GM23338 (cell line): ENCODE measurements around the gene SLC66A3. TPM values are rescaled to one million over a fixed set of nuclear protein-coding genes. Genes with fewer than 3 reads are reported as not detected.

Experiments used
- ATAC-seq: fragments of 200-7000 bp; cut with Tn5 transposase; 3 replicates; pipeline ENCODE4 v1.9.1; 2020
- DNase-seq: peaks from one replicate; pipeline ENCODE4 v3.0.0-alpha.2; 2015; ENCODE audit warnings: low spot score
- H2AFZ ChIP-seq: fragments of 200-600 bp; sonication (generic); 2 replicates; pipeline ENCODE4 v1.8.0; 2016; ENCODE audit warnings: antibody characterized with exemption, mild to moderate bottlenecking, moderate library complexity
- H3F3A ChIP-seq: fragments of 200-600 bp; sonication (generic); replicated peaks from 2 replicates; pipeline ENCODE4 v1.8.0; 2017; ENCODE audit warnings: antibody characterized with exemption, mixed run types, low read depth
- H3K27ac ChIP-seq: fragments of 200-600 bp; sonication (generic); 2 replicates; pipeline ENCODE4 v1.6.1; 2016; ENCODE audit warnings: low read depth
- H3K27me3 ChIP-seq: fragments of 200-600 bp; sonication (generic); 2 replicates; pipeline ENCODE4 v1.8.0; 2016; ENCODE audit warnings: mild to moderate bottlenecking, mixed run types, moderate library complexity; ENCODE audit not compliant: insufficient read depth
- H3K36me3 ChIP-seq: fragments of 200-600 bp; sonication (generic); 2 replicates; pipeline ENCODE4 v1.8.0; 2016; ENCODE audit warnings: mild to moderate bottlenecking; ENCODE audit not compliant: insufficient read depth
- H3K4me1 ChIP-seq: fragments of 200-600 bp; sonication (generic); 2 replicates; pipeline ENCODE4 v1.8.0; 2016; ENCODE audit warnings: mild to moderate bottlenecking, moderate library complexity; ENCODE audit not compliant: insufficient read depth
- H3K4me2 ChIP-seq: fragments of 200-600 bp; sonication (generic); 2 replicates; pipeline ENCODE4 v1.7.1; 2017; ENCODE audit warnings: mixed run types
- H3K4me3 ChIP-seq: fragments of 200-600 bp; sonication (generic); 2 replicates; pipeline ENCODE4 v1.6.1; 2016; ENCODE audit warnings: mixed run types
- H3K79me2 ChIP-seq: fragments of 200-600 bp; sonication (generic); replicated peaks from 2 replicates; pipeline ENCODE4 v1.8.0; 2017; ENCODE audit warnings: mild to moderate bottlenecking; ENCODE audit not compliant: insufficient read depth
- H3K9me2 ChIP-seq: fragments of 200-600 bp; sonication (generic); 2 replicates; pipeline ENCODE4 v1.8.0; 2017; ENCODE audit not compliant: insufficient read depth
- H4K20me1 ChIP-seq: fragments of 200-600 bp; sonication (generic); replicated peaks from 2 replicates; pipeline ENCODE4 v1.8.0; 2017; ENCODE audit warnings: mild to moderate bottlenecking; ENCODE audit not compliant: insufficient read depth
- H3K27ac Mint-ChIP-seq: 2 replicates; pipeline ENCODE4 v1.8.0; 2020; ENCODE audit warnings: inconsistent platforms, mild to moderate bottlenecking, moderate library complexity, mixed read lengths
- H3K27me3 Mint-ChIP-seq: 3 replicates; pipeline ENCODE4 v1.8.0; 2022; ENCODE audit warnings: low read depth, mild to moderate bottlenecking, moderate library complexity, mixed read lengths, inconsistent platforms; ENCODE audit not compliant: insufficient read depth, poor library complexity
- H3K36me3 Mint-ChIP-seq: 3 replicates; pipeline ENCODE4 v1.8.0; 2021; ENCODE audit warnings: low read depth, mild to moderate bottlenecking, inconsistent platforms, moderate library complexity, mixed read lengths
- H3K4me1 Mint-ChIP-seq: 3 replicates; pipeline ENCODE4 v1.8.0; 2020; ENCODE audit warnings: mild to moderate bottlenecking, inconsistent platforms, mixed read lengths
- H3K4me3 Mint-ChIP-seq: 3 replicates; pipeline ENCODE4 v1.8.0; 2021; ENCODE audit warnings: moderate library complexity, mild to moderate bottlenecking, inconsistent platforms, mixed read lengths
- H3K9me3 Mint-ChIP-seq: 3 replicates; pipeline ENCODE4 v1.8.0; 2020; ENCODE audit warnings: moderate library complexity, mild to moderate bottlenecking, inconsistent platforms, mixed read lengths
- JUNB ChIP-seq: IDR thresholded peaks from one replicate; pipeline ENCODE4 v1.6.1; 2016; ENCODE audit warnings: antibody characterized with exemption; ENCODE audit not compliant: unreplicated experiment
- POLR2AphosphoS5 ChIP-seq: IDR thresholded peaks from 2 replicates; pipeline ENCODE4 v1.6.1; 2016; ENCODE audit warnings: antibody characterized with exemption, low read depth
- ZNF331 ChIP-seq: fragments of 250-450 bp; sonication (Bioruptor Pico); IDR thresholded peaks from 2 replicates; pipeline ENCODE4 v1.5.0; 2020; ENCODE audit warnings: low read depth, mild to moderate bottlenecking, moderate library complexity
- polyA plus RNA-seq: library from polyadenylated mRNA; unstranded; fragments of >200 nt; fragmentation: Nextera tagmentation; extraction: Ambion mirVana; gene quantifications from 2 replicates; pipeline ENCODE4 v1.2.1, GENCODE V29; 2016
- total RNA-seq: library from RNA; depleted of rRNA; stranded (reverse); fragments of >200 nt; shearing (Covaris generic); gene quantifications from 2 replicates; pipeline ENCODE4 v1.2.3, GENCODE V29; 2014
- TF ChIP-seq, protein P1 (sequence below), 2 experiments: fragments of 200-600 bp in 1 of 2; sonication (generic) in 1 of 2; conservative IDR thresholded peaks; 2 replicates each; pipeline versions ENCODE4 v1.5.1 to v1.6.1; 2016 to 2017; ENCODE audit warnings: antibody characterized with exemption in 2 of 2, low read depth in 2 of 2, mild to moderate bottlenecking in 2 of 2, moderate library complexity in 1 of 2

The SLC66A3 gene
- total and polyA plus RNA-seq, 2 experiments from 2014 or later, result 13.7 to 18.4 TPM

DNA sequence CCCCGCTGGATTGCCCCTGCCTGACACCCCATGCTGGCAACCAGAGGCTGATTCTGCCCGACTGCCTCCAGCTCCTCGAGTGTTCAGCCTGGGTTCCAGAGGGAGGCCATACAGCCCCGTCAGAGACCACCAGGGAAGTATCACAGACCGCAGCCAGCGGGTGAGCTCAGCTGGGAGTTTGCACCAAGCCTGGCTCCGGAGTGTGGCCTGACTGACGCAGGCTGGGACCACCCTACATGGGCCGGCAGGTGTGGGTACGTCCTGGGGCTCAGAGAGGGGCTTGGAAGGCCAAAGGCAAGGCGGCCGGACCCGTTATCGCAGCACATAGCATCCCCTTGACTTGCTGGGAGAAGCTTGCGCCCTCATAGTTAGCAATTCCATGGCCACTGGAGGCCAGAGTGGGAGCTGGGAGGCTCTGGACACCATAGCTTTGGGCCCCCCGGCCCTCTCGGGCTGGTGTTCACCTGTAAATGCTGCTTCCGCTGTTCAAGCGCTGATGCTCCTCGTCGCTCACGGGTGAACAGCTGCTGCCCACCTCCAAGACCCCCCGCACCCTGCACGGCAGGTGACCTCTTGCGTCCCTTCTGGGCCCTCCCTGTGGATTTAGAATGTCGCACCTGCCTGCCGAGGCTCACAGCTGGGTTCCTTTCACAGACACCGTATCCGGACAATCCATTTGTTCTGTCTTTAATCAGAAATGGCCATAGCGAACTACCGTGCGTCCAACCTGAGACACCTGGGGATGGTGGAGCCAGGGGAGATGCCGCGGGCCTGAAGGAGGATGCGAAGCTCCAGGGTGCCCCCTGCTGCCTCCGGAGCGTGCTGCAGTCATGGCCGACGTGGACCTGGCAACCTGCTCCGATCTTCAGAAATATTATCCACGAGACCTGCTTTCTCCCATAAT, 31.2 kb upstream of the SLC66A3 start:
- ATAC-seq, result peak; percentile 88
- TF ChIP-seq, protein P1, sequence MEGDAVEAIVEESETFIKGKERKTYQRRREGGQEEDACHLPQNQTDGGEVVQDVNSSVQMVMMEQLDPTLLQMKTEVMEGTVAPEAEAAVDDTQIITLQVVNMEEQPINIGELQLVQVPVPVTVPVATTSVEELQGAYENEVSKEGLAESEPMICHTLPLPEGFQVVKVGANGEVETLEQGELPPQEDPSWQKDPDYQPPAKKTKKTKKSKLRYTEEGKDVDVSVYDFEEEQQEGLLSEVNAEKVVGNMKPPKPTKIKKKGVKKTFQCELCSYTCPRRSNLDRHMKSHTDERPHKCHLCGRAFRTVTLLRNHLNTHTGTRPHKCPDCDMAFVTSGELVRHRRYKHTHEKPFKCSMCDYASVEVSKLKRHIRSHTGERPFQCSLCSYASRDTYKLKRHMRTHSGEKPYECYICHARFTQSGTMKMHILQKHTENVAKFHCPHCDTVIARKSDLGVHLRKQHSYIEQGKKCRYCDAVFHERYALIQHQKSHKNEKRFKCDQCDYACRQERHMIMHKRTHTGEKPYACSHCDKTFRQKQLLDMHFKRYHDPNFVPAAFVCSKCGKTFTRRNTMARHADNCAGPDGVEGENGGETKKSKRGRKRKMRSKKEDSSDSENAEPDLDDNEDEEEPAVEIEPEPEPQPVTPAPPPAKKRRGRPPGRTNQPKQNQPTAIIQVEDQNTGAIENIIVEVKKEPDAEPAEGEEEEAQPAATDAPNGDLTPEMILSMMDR (conservative IDR thresholded peaks at IDR 0.05; ENCODE audit: low read depth in 2 of 2), result peak; percentile 76 to 96
- no peak for TF ChIP-seq POLR2AphosphoS5

DNA sequence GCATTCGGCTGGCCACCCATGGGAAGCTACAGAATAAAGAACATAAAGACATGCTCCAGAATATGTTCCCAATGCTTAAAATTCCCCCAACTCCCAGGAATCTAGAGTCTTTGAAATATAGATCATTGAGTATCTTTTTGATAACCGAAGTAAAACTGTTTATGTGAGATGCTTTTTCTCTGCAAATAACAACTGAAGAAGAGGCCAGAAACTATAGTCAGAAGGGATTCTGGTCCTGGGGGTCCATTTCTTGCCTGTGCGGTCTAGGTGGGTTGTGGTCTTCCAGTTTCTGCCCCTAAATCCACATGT, 30.6 kb upstream of the SLC66A3 start:
- H3K9me3 Mint-ChIP-seq, result no peaks in the 10 kb centered on the region
- no peak overlapping the region for H3K27ac ChIP-seq
- no peak overlapping the region for H3K4me2 ChIP-seq
- H3K27me3 Mint-ChIP-seq, result peaks cover 6% of the 10 kb centered on the region
- H3K4me1 Mint-ChIP-seq, result peaks cover 12% of the 10 kb centered on the region
- H3K27me3 ChIP-seq, result no peaks in the 10 kb centered on the region
- ATAC-seq, result no peak
- H2AFZ ChIP-seq, result peak overlapping the region; percentile 94; the same call in 1 of the 2 replicates
- no peak overlapping the region for H3K27ac Mint-ChIP-seq
- H3K36me3 Mint-ChIP-seq, result no peaks in the 10 kb centered on the region
- no peak for DNase-seq
- H3K4me3 ChIP-seq, result no peak overlapping the region
- H3K9me2 ChIP-seq, result no peaks in the 10 kb centered on the region
- H3K36me3 ChIP-seq, result no peaks in the 10 kb centered on the region
- no peaks in the 10 kb centered on the region for H4K20me1 ChIP-seq
- H3K79me2 ChIP-seq, result no peaks in the 10 kb centered on the region
- H3F3A ChIP-seq, result no peaks in the 10 kb centered on the region
- TF ChIP-seq ZNF331 (CRISPR knock-in tag), result no peak
- TF ChIP-seq, protein P1 (conservative IDR thresholded peaks at IDR 0.05; ENCODE audit: low read depth in 2 of 2), result peak in 1 of 2 experiments; percentile 2; a peak in 1 of 4 replicates
- no peak overlapping the region for H3K4me3 Mint-ChIP-seq
- H3K4me1 ChIP-seq, result no peaks in the 10 kb centered on the region; the same call in 1 of the 2 replicates

More for the DNA sequence above, 31.2 kb upstream of the SLC66A3 start:
- H3K27me3 ChIP-seq, result no peaks in the 10 kb centered on the region
- H3K4me3 ChIP-seq, result no peak overlapping the region
- no peaks in the 10 kb centered on the region for H3K9me3 Mint-ChIP-seq
- no peaks in the 10 kb centered on the region for H3K36me3 Mint-ChIP-seq
- H3F3A ChIP-seq, result no peaks in the 10 kb centered on the region
- no peaks in the 10 kb centered on the region; the same call in 1 of the 2 replicates for H3K4me1 ChIP-seq
- H3K9me2 ChIP-seq, result no peaks in the 10 kb centered on the region
- no peaks in the 10 kb centered on the region for H3K79me2 ChIP-seq
- H3K4me1 Mint-ChIP-seq, result peaks cover 12% of the 10 kb centered on the region
- no peak overlapping the region for H3K27ac Mint-ChIP-seq
- H3K4me3 Mint-ChIP-seq, result no peak overlapping the region
- no peak overlapping the region for H3K4me2 ChIP-seq
- H4K20me1 ChIP-seq, result no peaks in the 10 kb centered on the region
- DNase-seq, result peak; percentile 91
- H3K27ac ChIP-seq, result no peak overlapping the region
- H3K27me3 Mint-ChIP-seq, result peaks cover 6% of the 10 kb centered on the region
- H2AFZ ChIP-seq, result peak overlapping the region; percentile 94
- no peaks in the 10 kb centered on the region for H3K36me3 ChIP-seq

DNA sequence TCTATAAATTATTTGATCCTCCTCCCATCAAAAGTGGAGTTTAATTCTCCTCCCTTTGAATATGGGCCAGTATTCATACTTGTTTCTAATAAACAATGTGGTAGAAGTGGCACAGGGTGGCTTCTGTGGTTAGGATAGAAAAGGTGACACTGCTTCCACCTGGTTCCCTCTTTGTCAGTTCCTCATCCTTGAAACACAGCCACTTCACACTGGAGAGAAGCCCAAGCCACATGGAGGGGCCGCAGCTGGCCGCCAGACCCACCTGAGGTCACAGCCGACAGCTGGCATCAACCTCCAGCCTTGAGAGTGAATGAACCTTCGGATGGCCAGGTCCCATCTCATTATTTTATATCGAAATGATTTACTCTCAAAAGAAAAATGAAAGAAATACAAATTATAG, 27.5 kb upstream of the SLC66A3 start:
- Histone ChIP-seq H3K9me2 (no peaks in the 10 kb centered on the region), H3K27ac (no peak overlapping the region), H3K4me3 (no peak overlapping the region), H3K4me2 (no peak overlapping the region), H3K27me3 (no peaks in the 10 kb centered on the region), H3K4me1 (no peaks in the 10 kb centered on the region), H3K79me2 (no peaks in the 10 kb centered on the region), H4K20me1 (no peaks in the 10 kb centered on the region), H3K36me3 (no peaks in the 10 kb centered on the region), H2AFZ (no peak overlapping the region), H3F3A (no peaks in the 10 kb centered on the region)
- Mint-ChIP-seq H3K27me3 (peaks cover 14% of the 10 kb centered on the region), H3K4me3 (no peak overlapping the region), H3K4me1 (peaks cover 8% of the 10 kb centered on the region), H3K27ac (no peak overlapping the region), H3K9me3 (no peaks in the 10 kb centered on the region), H3K36me3 (no peaks in the 10 kb centered on the region)
- DNase-seq (no peak), ATAC-seq (no peak)
- no peak for TF ChIP-seq JUNB
